H9 (cell line): ENCODE measurements around the gene PRPF8. TPM values are rescaled to one million over a fixed set of nuclear protein-coding genes. Genes with fewer than 3 reads are reported as not detected.

Experiments used
- DNase-seq: peaks from one replicate; pipeline ENCODE4 v3.0.0-alpha.2; 2017
- H2AFZ ChIP-seq: one replicate; pipeline ENCODE4 v1.6.1; 2013; ENCODE audit warnings: mild to moderate bottlenecking, low read length, control low read depth, moderate library complexity
- H2AK5ac ChIP-seq: 2 replicates; pipeline ENCODE4 v1.6.1; 2013; ENCODE audit warnings: low read length, control low read depth, mixed read lengths; ENCODE audit not compliant: insufficient read length
- H2BK120ac ChIP-seq: one replicate; pipeline ENCODE4 v1.6.1; 2013; ENCODE audit warnings: low read depth, mild to moderate bottlenecking, low read length, control low read depth, inconsistent platforms; ENCODE audit not compliant: poor library complexity, severe bottlenecking
- H2BK12ac ChIP-seq: 2 replicates; pipeline ENCODE4 v1.6.1; 2013; ENCODE audit warnings: low read length, control low read depth, mixed read lengths, low read depth; ENCODE audit not compliant: insufficient read length
- H2BK15ac ChIP-seq: 2 replicates; pipeline ENCODE4 v1.6.1; 2013; ENCODE audit warnings: low read depth, low read length, control low read depth
- H2BK20ac ChIP-seq: one replicate; pipeline ENCODE4 v1.6.1; 2013; ENCODE audit warnings: low read depth, mild to moderate bottlenecking, low read length, control low read depth, inconsistent platforms; ENCODE audit not compliant: poor library complexity, severe bottlenecking
- H2BK5ac ChIP-seq: 2 replicates; pipeline ENCODE4 v1.6.1; 2013; ENCODE audit warnings: low read length, control low read depth, mixed read lengths; ENCODE audit not compliant: insufficient read length
- H3K14ac ChIP-seq: 2 replicates; pipeline ENCODE4 v1.6.1; 2013; ENCODE audit warnings: low read length, control low read depth; ENCODE audit not compliant: insufficient read depth
- H3K18ac ChIP-seq: 2 replicates; pipeline ENCODE4 v1.6.1; 2013; ENCODE audit warnings: low read depth, mild to moderate bottlenecking, mixed read lengths, low read length, control low read depth; ENCODE audit not compliant: insufficient read length
- H3K23ac ChIP-seq: 2 replicates; pipeline ENCODE4 v1.6.1; 2013; ENCODE audit warnings: low read length, control low read depth, mixed read lengths, low read depth; ENCODE audit not compliant: insufficient read length
- H3K23me2 ChIP-seq: 2 replicates; pipeline ENCODE4 v1.6.1; 2013; ENCODE audit warnings: low read depth, mild to moderate bottlenecking, mixed read lengths, low read length, control low read depth; ENCODE audit not compliant: insufficient read length, poor library complexity, severe bottlenecking
- H3K27ac ChIP-seq: 2 replicates; pipeline ENCODE4 v1.5.1; 2013; ENCODE audit warnings: low read length, control low read depth, mixed read lengths, low read depth; ENCODE audit not compliant: insufficient read length
- H3K27me3 ChIP-seq: 2 replicates; pipeline ENCODE4 v1.6.1; 2013; ENCODE audit warnings: low read length, control low read depth, inconsistent platforms; ENCODE audit not compliant: insufficient read depth
- H3K4ac ChIP-seq: 2 replicates; pipeline ENCODE4 v1.6.1; 2013; ENCODE audit warnings: low read depth, mild to moderate bottlenecking, control low read depth, inconsistent platforms, low read length, moderate library complexity
- H3K4me1 ChIP-seq: 2 replicates; pipeline ENCODE4 v1.6.1; 2013; ENCODE audit warnings: low read length, control low read depth, inconsistent platforms; ENCODE audit not compliant: insufficient read depth
- H3K4me2 ChIP-seq: 2 replicates; pipeline ENCODE4 v1.6.1; 2013; ENCODE audit warnings: low read length, control low read depth, mixed read lengths; ENCODE audit not compliant: insufficient read length, insufficient read depth
- H3K56ac ChIP-seq: 2 replicates; pipeline ENCODE4 v1.6.1; 2013; ENCODE audit warnings: low read depth, mild to moderate bottlenecking, mixed read lengths, low read length, control low read depth; ENCODE audit not compliant: insufficient read length
- H3K79me1 ChIP-seq: 2 replicates; pipeline ENCODE4 v1.6.1; 2013; ENCODE audit warnings: low read depth, mild to moderate bottlenecking, moderate library complexity, low read length, control low read depth, inconsistent platforms; ENCODE audit not compliant: insufficient read depth, poor library complexity, severe bottlenecking
- H3K79me2 ChIP-seq: 2 replicates; pipeline ENCODE4 v1.6.1; 2013; ENCODE audit warnings: low read length, control low read depth, inconsistent platforms; ENCODE audit not compliant: insufficient read depth
- H3K9ac ChIP-seq: 2 replicates; pipeline ENCODE4 v1.6.1; 2013; ENCODE audit warnings: low read length, control low read depth, mixed read lengths; ENCODE audit not compliant: insufficient read length; ENCODE audit errors: extremely low read depth
- H3K9me3 ChIP-seq: one replicate; pipeline ENCODE4 v1.6.1; 2013; ENCODE audit warnings: low read depth, low read length, inconsistent platforms; ENCODE audit not compliant: control insufficient read depth
- H3T11ph ChIP-seq: one replicate; pipeline ENCODE4 v1.6.1; 2013; ENCODE audit warnings: mild to moderate bottlenecking, low read length, control low read depth, inconsistent platforms
- H4K20me1 ChIP-seq: one replicate; pipeline ENCODE4 v1.6.1; 2013; ENCODE audit not compliant: control insufficient read depth, insufficient read length, insufficient read depth
- H4K5ac ChIP-seq: 2 replicates; pipeline ENCODE4 v1.6.1; 2013; ENCODE audit warnings: low read depth, mild to moderate bottlenecking, mixed read lengths, low read length, control low read depth; ENCODE audit not compliant: insufficient read length
- H4K8ac ChIP-seq: replicated peaks from 2 replicates; pipeline ENCODE4 v1.6.1; 2013; ENCODE audit warnings: low read length, control low read depth, mixed read lengths, low read depth; ENCODE audit not compliant: insufficient read length
- H4K91ac ChIP-seq: 2 replicates; pipeline ENCODE4 v1.6.1; 2013; ENCODE audit warnings: low read depth, mild to moderate bottlenecking, moderate library complexity, mixed read lengths, low read length, control low read depth; ENCODE audit not compliant: insufficient read length
- H3K27ac Mint-ChIP-seq, 3 experiments: 2 replicates in 2 of 3; 3 replicates in 1 of 3; pipeline ENCODE4 v1.8.0; 2020 to 2021; ENCODE audit warnings: mixed read lengths in 3 of 3, mild to moderate bottlenecking in 1 of 3, moderate library complexity in 1 of 3
- H3K27me3 Mint-ChIP-seq: 2 replicates; pipeline ENCODE4 v1.8.0; 2021; ENCODE audit warnings: low read depth, mild to moderate bottlenecking, moderate library complexity, mixed read lengths
- H3K36me3 Mint-ChIP-seq, 3 experiments: 2 replicates in 2 of 3; 3 replicates in 1 of 3; pipeline ENCODE4 v1.8.0; 2020 to 2021; ENCODE audit warnings: low read depth in 3 of 3, mixed read lengths in 3 of 3; ENCODE audit not compliant: insufficient read depth in 1 of 3
- H3K4me1 Mint-ChIP-seq, 2 experiments: 2 replicates each; pipeline ENCODE4 v1.8.0; 2020; ENCODE audit warnings: mixed read lengths in 2 of 2
- H3K4me3 Mint-ChIP-seq, 2 experiments: 2 replicates in 1 of 2; 3 replicates in 1 of 2; pipeline ENCODE4 v1.8.0; 2020 to 2021; ENCODE audit warnings: mild to moderate bottlenecking in 2 of 2, mixed read lengths in 2 of 2, moderate library complexity in 1 of 2
- H3K9me3 Mint-ChIP-seq, 2 experiments: 2 replicates in 1 of 2; 3 replicates in 1 of 2; pipeline ENCODE4 v1.8.0; 2020; ENCODE audit warnings: mild to moderate bottlenecking in 2 of 2, mixed read lengths in 2 of 2, moderate library complexity in 1 of 2
- CTCF ChIP-seq: fragments of 200-600 bp; sonication (generic); conservative IDR thresholded peaks from 3 replicates; pipeline ENCODE4 v1.8.0; 2021; ENCODE audit warnings: antibody characterized with exemption, mild to moderate bottlenecking
- WGBS: extraction: QIAGEN DNeasy Blood & Tissue Kit; methylation state at CpG from one replicate; pipeline ENCODE4 v1.1.7; 2013; ENCODE audit warnings: missing lambda C conversion rate, low lambda C conversion rate, mixed read lengths; ENCODE audit not compliant: insufficient read length; ENCODE audit errors: extremely low coverage; 5-methylcytosine and 5-hydroxymethylcytosine counted together
- total RNA-seq: library from RNA; stranded (reverse); gene quantifications from 2 replicates; pipeline ENCODE4 v1.2.1, GENCODE V29; 2021

The PRPF8 gene
- total RNA-seq, 1 experiment from 2014 or later: 408 TPM

GRCh38 chr17:1612400-1612799 lies 72.3 kb downstream of the PRPF8 start:
- Histone ChIP-seq H3K14ac (no peak overlapping the region), H3K79me2 (no peaks in the 10 kb centered on the region), H4K8ac (no peak overlapping the region), H4K5ac (no peak overlapping the region), H3K9me3 (no peaks in the 10 kb centered on the region), H3K23ac (no peak overlapping the region), H3K4me2 (no peak overlapping the region), H3K4ac (no peak overlapping the region), H3K56ac (no peak overlapping the region), H2BK12ac (no peak overlapping the region), H2AK5ac (no peak overlapping the region), H2BK20ac (no peak overlapping the region), H2BK15ac (no peak overlapping the region), H2BK120ac (no peak overlapping the region), H3K27ac (no peak overlapping the region), H3K4me1 (no peaks in the 10 kb centered on the region), H3K79me1 (no peaks in the 10 kb centered on the region), H2BK5ac (no peak overlapping the region), H4K91ac (no peak overlapping the region), H3K9ac (no peak overlapping the region), H3T11ph (no peak overlapping the region), H3K23me2 (no peaks in the 10 kb centered on the region), H3K18ac (no peak overlapping the region), H3K27me3 (no peaks in the 10 kb centered on the region), H4K20me1 (no peaks in the 10 kb centered on the region), H2AFZ (no peak overlapping the region)
- DNase-seq: no peak
- Mint-ChIP-seq H3K36me3 (peaks cover 2 to 12% (median 7%) of the 10 kb centered on the region in 3 experiments; a peak in 5 of 7 replicates), H3K27ac (peak overlapping the region in 1 of 3 experiments; percentile 72; a peak in 1 of 7 replicates), H3K4me3 (no peak overlapping the region), H3K27me3 (no peaks in the 10 kb centered on the region), H3K9me3 (no peaks in the 10 kb centered on the region), H3K4me1 (peaks cover 0 to under 1% of the 10 kb centered on the region in 2 experiments; a peak in 1 of 4 replicates)
- WGBS: no CpG with 5 or more reads among the region's 16 CpGs
- no peak for TF ChIP-seq CTCF
